ENCODE results near the gene MAP2K6. TPM values are rescaled to one million over a fixed set of nuclear protein-coding genes. Genes with fewer than 3 reads are reported as not detected.

Gene MAP2K6
- total and polyA plus RNA-seq, 2 donors (not counting 3 experiments of a cell fraction or from before 2014, with no cell fraction given): 5.9 to 13.9 TPM

- CTCF ChIA-PET: interaction anchor here (0.7 to 1.1 kb wide), 3 partner anchors 16 to 158 kb away, joined by 3 read pairs; no protein-coding TSS in a partner anchor
- no peak for FAIRE-seq
- intact Hi-C loops (cut with micrococcal nuclease): loop anchor here (10.0 kb wide), 1 partner anchor 1144 kb away; no protein-coding TSS in a partner anchor
Measured at GRCh38 chr17:69410671-69411070, 3.8 kb upstream of the MAP2K6 start.

More at GRCh38 chr17:69410671-69411070, 3.8 kb upstream of the MAP2K6 start:
- no peak for DNase-seq (ENCODE audit: low read depth, low spot score)
- no TSS peak for BruUV-seq (replicated peaks)
- Histone ChIP-seq H3K36me3 (ENCODE audit: control insufficient read depth in 2 of 2, extremely low read depth in 1 of 2, insufficient read depth in 2 of 2, low read length in 2 of 2) (no peaks in the 10 kb centered on the region), H2AFZ (ENCODE audit: low read depth, low read length) (no peak overlapping the region), H4K20me1 (replicated peaks; ENCODE audit: control insufficient read depth, extremely low read depth, insufficient read depth, low read length) (no peaks in the 10 kb centered on the region), H3K27me3 (ENCODE audit: control insufficient read depth in 2 of 2, insufficient read depth in 2 of 2, low read length in 2 of 2) (no peaks in the 10 kb centered on the region), H3K4me1 (ENCODE audit: control insufficient read depth, extremely low read depth, insufficient read depth, low read length) (peaks cover 11% of the 10 kb centered on the region), H3K27ac (ENCODE audit: insufficient read depth, low read depth, low read length) (no peak overlapping the region), H3K79me2 (ENCODE audit: control insufficient read depth, insufficient read depth, low read length) (no peaks in the 10 kb centered on the region), H3K4me3 (replicated peaks in 1 of 3; ENCODE audit: insufficient read depth in 1 of 3, low read depth in 1 of 3, low read length in 3 of 3) (no peak overlapping the region), H3K4me2 (ENCODE audit: insufficient read depth, low read length) (no peak overlapping the region), H3K9ac (replicated peaks; ENCODE audit: extremely low read depth, insufficient read depth, low read length) (no peak overlapping the region), H3K9me3 (replicated peaks; ENCODE audit: control insufficient read depth, insufficient read depth, low read length) (no peaks in the 10 kb centered on the region), H3K9me1 (replicated peaks; ENCODE audit: control insufficient read depth, extremely low read depth, insufficient read depth, low read length) (no peaks in the 10 kb centered on the region)
- TF ChIP-seq FOS (IDR thresholded peaks at IDR 0.05; ENCODE audit: borderline replicate concordance, insufficient read depth, low read length): no peak
- no peak for TF ChIP-seq EZH2 (IDR thresholded peaks at IDR 0.05; ENCODE audit: borderline replicate concordance, low read depth, low read length, severe bottlenecking)
- TF ChIP-seq JUN (IDR thresholded peaks at IDR 0.05; ENCODE audit: borderline replicate concordance, insufficient read depth, insufficient read length, low read depth): no peak
- TF ChIP-seq MAX (IDR thresholded peaks at IDR 0.05; ENCODE audit: insufficient read depth, insufficient read length): no peak
- TF ChIP-seq CTCF (IDR thresholded peaks at IDR 0.05; ENCODE audit: extremely low read depth in 1 of 2, insufficient read depth in 1 of 2, low read depth in 1 of 2, low read length in 2 of 2): no peak
- no peak for TF ChIP-seq MYC (IDR thresholded peaks at IDR 0.05; ENCODE audit: low read depth, low read length)
- TF ChIP-seq GATA2 (IDR thresholded peaks at IDR 0.05; ENCODE audit: insufficient read depth, insufficient read length, low read depth, low read length): no peak
- no peak for TF ChIP-seq POLR2A (IDR thresholded peaks at IDR 0.05; ENCODE audit: low read depth, low read length)
- TF ChIP-seq POLR2AphosphoS5 (IDR thresholded peaks at IDR 0.05; ENCODE audit: insufficient read depth, low read depth, low read length): no peak
- dilution Hi-C loops (cut with MboI; ENCODE audit: extremely low pct_ligation_motif_present, low sequenced_read_pairs): no loop called here
- POLR2A ChIA-PET: interaction anchor here (1.3 kb wide), 1 partner anchor 16 kb away, joined by 3 read pairs; no protein-coding TSS in a partner anchor

Measured in endothelial cell of umbilical vein (primary cell).